GM12864 (cell line): Measurements from ENCODE around the gene SCN11A.

Source experiments
- DNase-seq: peaks from one replicate; pipeline ENCODE4 v3.0.0-alpha.2; 2011; ENCODE audit warnings: low read depth
- H3K4me3 ChIP-seq: 2 replicates; pipeline ENCODE4 v1.5.1; 2011; ENCODE audit warnings: mild to moderate bottlenecking, low read depth, low read length, control low read depth
- CTCF ChIP-seq: IDR thresholded peaks from 2 replicates; pipeline ENCODE4 v1.5.1; 2011; ENCODE audit warnings: low read depth, mild to moderate bottlenecking, moderate library complexity, low read length, control low read depth, inconsistent platforms; ENCODE audit errors: missing control alignments

The SCN11A gene

GRCh38 chr3:39052583-39052982 lies 839 bp upstream of the SCN11A start:
- peak overlapping the region; percentile 87 for H3K4me3 ChIP-seq
- TF ChIP-seq CTCF: no peak
- DNase-seq: no peak

- TF ChIP-seq CTCF: no peak
- DNase-seq: no peak
- H3K4me3 ChIP-seq: no peak overlapping the region
Observed at GRCh38 chr3:39050029-39050428, 1.7 kb downstream of the SCN11A start.

- H3K4me3 ChIP-seq: no peak overlapping the region
- no peak for TF ChIP-seq CTCF
- no peak for DNase-seq
Observed at GRCh38 chr3:39038165-39038564, 13.6 kb downstream of the SCN11A start.

GRCh38 chr3:39029556-39029955 lies 22.2 kb downstream of the SCN11A start:
- DNase-seq: no peak
- no peak for TF ChIP-seq CTCF
- no peak overlapping the region for H3K4me3 ChIP-seq

GRCh38 chr3:39028546-39028945 lies 23.2 kb downstream of the SCN11A start:
- DNase-seq: no peak
- TF ChIP-seq CTCF: no peak
- no peak overlapping the region for H3K4me3 ChIP-seq

- TF ChIP-seq CTCF: no peak
- H3K4me3 ChIP-seq: no peak overlapping the region
- DNase-seq: no peak
Observed at GRCh38 chr3:39025222-39025970, 26.3 kb downstream of the SCN11A start.

GRCh38 chr3:39024497-39024896 lies 27.2 kb downstream of the SCN11A start:
- no peak overlapping the region for H3K4me3 ChIP-seq
- DNase-seq: no peak
- no peak for TF ChIP-seq CTCF
